Immature natural killer cell (primary cell): ENCODE measurements around the gene DTWD1. TPM values are rescaled to one million over a fixed set of nuclear protein-coding genes. Genes with fewer than 3 reads are reported as not detected.
"Not testable (repeated sequence)": the region's sequence is repeated elsewhere in the genome, so short reads cannot be mapped to it uniquely, and the experiment has no call there.

Experiments used
- DNase-seq, 3 donors: peaks; one replicate each; pipeline ENCODE4 v3.0.0; 2022; ENCODE audit warnings: mixed read lengths in 1 of 3
- H3K27ac Mint-ChIP-seq, 6 donors: one replicate each; pipeline ENCODE4 v1.8.0; 2020; ENCODE audit warnings: mixed read lengths in 6 of 6, mild to moderate bottlenecking in 5 of 6, inconsistent platforms in 4 of 6, moderate library complexity in 3 of 6
- H3K27me3 Mint-ChIP-seq, 3 donors: one replicate each; pipeline ENCODE4 v1.8.0; 2020 to 2021; ENCODE audit warnings: low read depth in 3 of 3, mild to moderate bottlenecking in 3 of 3, mixed read lengths in 3 of 3, moderate library complexity in 3 of 3, inconsistent platforms in 1 of 3
- H3K36me3 Mint-ChIP-seq, 3 donors: one replicate each; pipeline ENCODE4 v1.8.0; 2020; ENCODE audit warnings: mixed read lengths in 3 of 3, inconsistent platforms in 2 of 3, mild to moderate bottlenecking in 2 of 3
- H3K4me1 Mint-ChIP-seq, 2 donors: one replicate each; pipeline ENCODE4 v1.8.0; 2020; ENCODE audit warnings: inconsistent platforms in 2 of 2, mild to moderate bottlenecking in 2 of 2, mixed read lengths in 2 of 2, moderate library complexity in 1 of 2
- H3K4me3 Mint-ChIP-seq, 5 donors: one replicate each; pipeline ENCODE4 v1.8.0; 2020; ENCODE audit warnings: mild to moderate bottlenecking in 5 of 5, mixed read lengths in 5 of 5, inconsistent platforms in 3 of 5, moderate library complexity in 3 of 5
- H3K9me3 Mint-ChIP-seq, 6 donors: one replicate each; pipeline ENCODE4 v1.8.0; 2020; ENCODE audit warnings: mild to moderate bottlenecking in 6 of 6, mixed read lengths in 6 of 6, inconsistent platforms in 4 of 6, moderate library complexity in 3 of 6
- polyA plus RNA-seq, 3 donors: library from polyadenylated mRNA; unstranded; fragments of 300-500 nt; fragmentation: Illumina TruSeq; gene quantifications; one replicate each; pipeline ENCODE4 v1.2.3, GENCODE V29; 2021

DTWD1 gene
- polyA plus RNA-seq, 3 donors from 2014 or later, result 11.3 to 19.7 (median 16.9) TPM

- Mint-ChIP-seq H3K27me3 (peaks cover 0 to 7% (median 7%) of the 10 kb centered on the region in 3 donors), H3K4me1 (no peaks in the 10 kb centered on the region), H3K9me3 (peaks cover 12 to 28% (median 21%) of the 10 kb centered on the region in 6 donors), H3K4me3 (no peak overlapping the region), H3K27ac (no peak overlapping the region), H3K36me3 (peaks cover 0 to 13% (median 0%) of the 10 kb centered on the region in 3 donors)
- DNase-seq, result no peak
These were observed 35.9 kb downstream of the DTWD1 start for GRCh38 chr15:49656734-49657133.

GRCh38 chr15:49664716-49665115, 43.9 kb downstream of the DTWD1 start:
- H3K4me1 Mint-ChIP-seq, result no peaks in the 10 kb centered on the region
- H3K27ac Mint-ChIP-seq, result no peak overlapping the region
- H3K4me3 Mint-ChIP-seq, result no peak overlapping the region
- peaks cover 0 to 3% (median 2%) of the 10 kb centered on the region in 3 donors for H3K27me3 Mint-ChIP-seq
- H3K36me3 Mint-ChIP-seq, result no peaks in the 10 kb centered on the region
- no peak for DNase-seq
- peaks cover 0 to 2% (median 0%) of the 10 kb centered on the region in 6 donors for H3K9me3 Mint-ChIP-seq

GRCh38 chr15:49666486-49666885, 45.6 kb downstream of the DTWD1 start:
- H3K36me3 Mint-ChIP-seq, DNase-seq, H3K27ac Mint-ChIP-seq, H3K27me3 Mint-ChIP-seq, H3K9me3 Mint-ChIP-seq, H3K4me3 Mint-ChIP-seq, H3K4me1 Mint-ChIP-seq: not testable (repeated sequence)

- Mint-ChIP-seq H3K36me3 (no peaks in the 10 kb centered on the region), H3K9me3 (no peaks in the 10 kb centered on the region), H3K27me3 (peaks cover 0 to 2% (median 0%) of the 10 kb centered on the region in 3 donors), H3K27ac (no peak overlapping the region), H3K4me3 (no peak overlapping the region), H3K4me1 (no peaks in the 10 kb centered on the region)
- DNase-seq, result no peak
These were observed 48.4 kb downstream of the DTWD1 start for GRCh38 chr15:49669288-49669687.

- no peaks in the 10 kb centered on the region for H3K36me3 Mint-ChIP-seq
- H3K4me3 Mint-ChIP-seq, result no peak overlapping the region
- H3K4me1 Mint-ChIP-seq, result no peaks in the 10 kb centered on the region
- H3K27ac Mint-ChIP-seq, result no peak overlapping the region
- peaks cover 1 to 8% (median 2%) of the 10 kb centered on the region in 3 donors for H3K27me3 Mint-ChIP-seq
- peaks cover 0 to 3% (median 0%) of the 10 kb centered on the region in 6 donors for H3K9me3 Mint-ChIP-seq
- no peak for DNase-seq
These were observed 53.0 kb downstream of the DTWD1 start for GRCh38 chr15:49673861-49674260.

- H3K4me3 Mint-ChIP-seq, result no peak overlapping the region
- peaks cover 0 to 3% (median 0%) of the 10 kb centered on the region in 6 donors for H3K9me3 Mint-ChIP-seq
- peaks cover 1 to 8% (median 2%) of the 10 kb centered on the region in 3 donors for H3K27me3 Mint-ChIP-seq
- H3K4me1 Mint-ChIP-seq, result no peaks in the 10 kb centered on the region
- H3K27ac Mint-ChIP-seq, result no peak overlapping the region
- DNase-seq, result no peak
- H3K36me3 Mint-ChIP-seq, result no peaks in the 10 kb centered on the region
These were observed 53.5 kb downstream of the DTWD1 start for GRCh38 chr15:49674370-49674769.

- no peak for DNase-seq
- H3K27me3 Mint-ChIP-seq, result peaks cover 1 to 8% (median 3%) of the 10 kb centered on the region in 3 donors
- peaks cover 0 to 3% (median 0%) of the 10 kb centered on the region in 6 donors for H3K9me3 Mint-ChIP-seq
- no peak overlapping the region for H3K27ac Mint-ChIP-seq
- no peak overlapping the region for H3K4me3 Mint-ChIP-seq
- H3K36me3 Mint-ChIP-seq, result no peaks in the 10 kb centered on the region
- no peaks in the 10 kb centered on the region for H3K4me1 Mint-ChIP-seq
These were observed 54.2 kb downstream of the DTWD1 start for GRCh38 chr15:49675041-49675440.

- DNase-seq, result no peak
- H3K27ac Mint-ChIP-seq, result no peak overlapping the region
- peaks cover 0 to 3% (median 0%) of the 10 kb centered on the region in 6 donors for H3K9me3 Mint-ChIP-seq
- peaks cover 3 to 11% (median 6%) of the 10 kb centered on the region in 3 donors for H3K27me3 Mint-ChIP-seq
- no peaks in the 10 kb centered on the region for H3K36me3 Mint-ChIP-seq
- no peak overlapping the region for H3K4me3 Mint-ChIP-seq
- no peaks in the 10 kb centered on the region for H3K4me1 Mint-ChIP-seq
These were observed 57.8 kb downstream of the DTWD1 start for GRCh38 chr15:49678655-49679054.

- no peak overlapping the region for H3K27ac Mint-ChIP-seq
- peaks cover 2 to 4% (median 2%) of the 10 kb centered on the region in 3 donors for H3K27me3 Mint-ChIP-seq
- no peak for DNase-seq
- no peaks in the 10 kb centered on the region for H3K36me3 Mint-ChIP-seq
- H3K4me3 Mint-ChIP-seq, result no peak overlapping the region
- no peaks in the 10 kb centered on the region for H3K9me3 Mint-ChIP-seq
- H3K4me1 Mint-ChIP-seq, result no peaks in the 10 kb centered on the region
These were observed 65.8 kb downstream of the DTWD1 start for GRCh38 chr15:49686599-49686998.

GRCh38 chr15:49688135-49688790, 67.4 kb downstream of the DTWD1 start:
- H3K27ac Mint-ChIP-seq, result no peak overlapping the region
- no peaks in the 10 kb centered on the region for H3K4me1 Mint-ChIP-seq
- H3K27me3 Mint-ChIP-seq, result peaks cover 1 to 3% (median 2%) of the 10 kb centered on the region in 3 donors
- DNase-seq, result no peak
- no peaks in the 10 kb centered on the region for H3K9me3 Mint-ChIP-seq
- H3K36me3 Mint-ChIP-seq, result no peaks in the 10 kb centered on the region
- H3K4me3 Mint-ChIP-seq, result no peak overlapping the region

GRCh38 chr15:49692514-49693090, 71.8 kb downstream of the DTWD1 start:
- Mint-ChIP-seq H3K4me3 (no peak overlapping the region), H3K27ac (no peak overlapping the region)

GRCh38 chr15:49693498-49693897, 72.7 kb downstream of the DTWD1 start:
- Mint-ChIP-seq H3K4me3 (no peak overlapping the region), H3K4me1 (no peaks in the 10 kb centered on the region), H3K9me3 (no peaks in the 10 kb centered on the region), H3K36me3 (no peaks in the 10 kb centered on the region), H3K27ac (no peak overlapping the region), H3K27me3 (peaks cover 0 to 2% (median 2%) of the 10 kb centered on the region in 3 donors)
- no peak for DNase-seq

More at GRCh38 chr15:49692514-49693090, 71.8 kb downstream of the DTWD1 start:
- no peaks in the 10 kb centered on the region for H3K9me3 Mint-ChIP-seq
- no peaks in the 10 kb centered on the region for H3K4me1 Mint-ChIP-seq
- no peak for DNase-seq
- peaks cover 0 to 2% (median 2%) of the 10 kb centered on the region in 3 donors for H3K27me3 Mint-ChIP-seq
- H3K36me3 Mint-ChIP-seq, result no peaks in the 10 kb centered on the region

GRCh38 chr15:49696433-49696832, 75.6 kb downstream of the DTWD1 start:
- H3K27ac Mint-ChIP-seq, result no peak overlapping the region
- DNase-seq, result no peak
- no peaks in the 10 kb centered on the region for H3K4me1 Mint-ChIP-seq
- no peaks in the 10 kb centered on the region for H3K9me3 Mint-ChIP-seq
- H3K36me3 Mint-ChIP-seq, result no peaks in the 10 kb centered on the region
- no peak overlapping the region for H3K4me3 Mint-ChIP-seq
- peaks cover 0 to 2% (median 0%) of the 10 kb centered on the region in 3 donors for H3K27me3 Mint-ChIP-seq

GRCh38 chr15:49697121-49697520, 76.3 kb downstream of the DTWD1 start:
- H3K27me3 Mint-ChIP-seq, result peaks cover 0 to 2% (median 0%) of the 10 kb centered on the region in 3 donors
- H3K36me3 Mint-ChIP-seq, result no peaks in the 10 kb centered on the region
- no peak overlapping the region for H3K4me3 Mint-ChIP-seq
- no peaks in the 10 kb centered on the region for H3K9me3 Mint-ChIP-seq
- no peak for DNase-seq
- H3K4me1 Mint-ChIP-seq, result no peaks in the 10 kb centered on the region
- no peak overlapping the region for H3K27ac Mint-ChIP-seq
